H1 (cell line): Measurements from ENCODE around the gene MUC5B. TPM values are rescaled to one million over a fixed set of nuclear protein-coding genes. Genes with fewer than 3 reads are reported as not detected.
A peak's percentile ranks its signal among the peaks of the same experiment; 100 is the strongest.

Source experiments
- CTCF ChIA-PET: fragments of 300-600 bp; sonication (Branson Sonifier 250); formaldehyde crosslinking; loops from one replicate; lab custom pipeline; 2021; ENCODE audit not compliant: partially characterized antibody; lab: Charles Lee
- POLR2A ChIA-PET: fragments of 300-600 bp; sonication (Branson Sonifier 250); formaldehyde crosslinking; loops from one replicate; lab custom pipeline; 2021; ENCODE audit warnings: inconsistent platforms; ENCODE audit not compliant: partially characterized antibody; lab: Charles Lee
- DNase-seq, 2 experiments: peaks; one replicate each; pipeline versions ENCODE4 v3.0.0 to v3.0.0-alpha.2; 2010 to 2022; ENCODE audit warnings: low spot score in 2 of 2, low read depth in 1 of 2, mixed read lengths in 1 of 2
- FAIRE-seq: peaks from 2 replicates; lab custom pipeline; 2011; peaks lifted over from hg19 to GRCh38; lab: Jason Lieb, UNC
- H2AFZ ChIP-seq: 2 replicates; pipeline ENCODE4 v1.8.1; 2012; ENCODE audit warnings: low read length, inconsistent platforms
- H2AK5ac ChIP-seq: 2 replicates; pipeline ENCODE4 v1.6.1; 2013; ENCODE audit warnings: low read depth, low read length
- H2BK120ac ChIP-seq: replicated peaks from 2 replicates; pipeline ENCODE3; 2013; ENCODE audit warnings: low read depth, low read length, inconsistent platforms
- H2BK12ac ChIP-seq: 2 replicates; pipeline ENCODE4 v1.6.1; 2013; ENCODE audit warnings: low read depth, low read length
- H2BK15ac ChIP-seq: 2 replicates; pipeline ENCODE4 v1.6.1; 2013; ENCODE audit warnings: low read length
- H2BK20ac ChIP-seq: 2 replicates; pipeline ENCODE4 v1.6.1; 2013; ENCODE audit warnings: low read length
- H2BK5ac ChIP-seq: 2 replicates; pipeline ENCODE4 v1.6.1; 2013; ENCODE audit warnings: low read depth, low read length
- H3K14ac ChIP-seq: 2 replicates; pipeline ENCODE4 v1.6.1; 2013; ENCODE audit warnings: inconsistent platforms; ENCODE audit not compliant: insufficient read length
- H3K18ac ChIP-seq: 2 replicates; pipeline ENCODE4 v1.6.1; 2013; ENCODE audit warnings: low read length; ENCODE audit errors: extremely low read depth
- H3K23ac ChIP-seq: 2 replicates; pipeline ENCODE4 v1.6.1; 2013; ENCODE audit warnings: inconsistent platforms; ENCODE audit not compliant: insufficient read length
- H3K23me2 ChIP-seq: 2 replicates; pipeline ENCODE4 v1.6.1; 2013; ENCODE audit warnings: low read depth, low read length
- H3K27ac ChIP-seq: 2 replicates; pipeline ENCODE4 v1.6.1; 2011; ENCODE audit warnings: low read depth, low read length, inconsistent platforms
- H3K27me3 ChIP-seq, 4 experiments: replicated peaks in 1 of 4; 1 replicate in 1 of 4; 2 replicates in 3 of 4; pipeline versions ENCODE4 v1.6.1 to v1.8.1; 2011 to 2013; ENCODE audit warnings: low read length in 3 of 4, mild to moderate bottlenecking in 3 of 4, inconsistent platforms in 2 of 4, mixed read lengths in 2 of 4, moderate library complexity in 1 of 4; ENCODE audit not compliant: control insufficient read depth in 3 of 4, insufficient read depth in 3 of 4; ENCODE audit errors: extremely low read depth in 1 of 4
- H3K36me3 ChIP-seq, 4 experiments: 2 replicates each; pipeline versions ENCODE4 v1.6.1 to v1.8.1; 2011 to 2013; ENCODE audit warnings: mild to moderate bottlenecking in 4 of 4, low read length in 3 of 4, moderate library complexity in 2 of 4, control low read depth in 1 of 4, inconsistent platforms in 1 of 4; ENCODE audit not compliant: insufficient read depth in 4 of 4, control insufficient read depth in 2 of 4
- H3K4ac ChIP-seq: replicated peaks from 2 replicates; pipeline ENCODE3; 2013; ENCODE audit warnings: low read length, low read depth, mixed read lengths, inconsistent platforms; ENCODE audit not compliant: insufficient read length
- H3K4me1 ChIP-seq, 4 experiments: replicated peaks in 1 of 4; 1 replicate in 1 of 4; 2 replicates in 3 of 4; pipeline versions ENCODE4 v1.6.1 to v1.8.1; 2011 to 2013; ENCODE audit warnings: low read length in 3 of 4, inconsistent platforms in 2 of 4, mixed read lengths in 1 of 4; ENCODE audit not compliant: insufficient read depth in 4 of 4, control insufficient read depth in 3 of 4
- H3K4me2 ChIP-seq, 2 experiments: 2 replicates each; pipeline versions ENCODE4 v1.6.1 to v1.8.1; 2011 to 2013; ENCODE audit warnings: low read depth in 2 of 2, low read length in 2 of 2, control low read depth in 1 of 2, inconsistent platforms in 1 of 2, mild to moderate bottlenecking in 1 of 2; ENCODE audit not compliant: insufficient read depth in 1 of 2
- H3K4me3 ChIP-seq, 4 experiments: fragments of 200-600, 300-600 bp in 1 of 4; sonication (generic), shearing (Covaris generic), sonication (Bioruptor Twin) in 1 of 4; 2 replicates each; pipeline versions ENCODE4 v1.5.1 to v1.8.1; 2011 to 2016; ENCODE audit warnings: low read length in 4 of 4, low read depth in 3 of 4, control low read depth in 2 of 4, inconsistent platforms in 2 of 4, mild to moderate bottlenecking in 2 of 4, mixed read lengths in 1 of 4, moderate library complexity in 1 of 4; ENCODE audit not compliant: insufficient read depth in 2 of 4; ENCODE audit errors: extremely low read depth in 1 of 4
- H3K56ac ChIP-seq: replicated peaks from 2 replicates; pipeline ENCODE3; 2013; ENCODE audit warnings: low read depth, mild to moderate bottlenecking, mixed read lengths, low read length, inconsistent platforms; ENCODE audit not compliant: insufficient read length
- H3K79me1 ChIP-seq: 2 replicates; pipeline ENCODE4 v1.6.1; 2013; ENCODE audit warnings: low read depth, low read length, control low read depth
- H3K79me2 ChIP-seq, 2 experiments: 2 replicates each; pipeline versions ENCODE4 v1.6.1 to v1.8.1; 2012 to 2013; ENCODE audit warnings: low read length in 2 of 2, mild to moderate bottlenecking in 2 of 2, inconsistent platforms in 1 of 2; ENCODE audit not compliant: insufficient read depth in 2 of 2, control insufficient read depth in 1 of 2
- H3K9ac ChIP-seq, 4 experiments: replicated peaks in 1 of 4; 1 replicate in 1 of 4; 2 replicates in 3 of 4; pipeline versions ENCODE4 v1.6.1 to v1.8.1; 2011 to 2013; ENCODE audit warnings: low read depth in 3 of 4, low read length in 3 of 4, control low read depth in 2 of 4, mild to moderate bottlenecking in 2 of 4, moderate library complexity in 2 of 4, inconsistent platforms in 1 of 4; ENCODE audit errors: extremely low read depth in 1 of 4
- H3K9me3 ChIP-seq, 2 experiments: 2 replicates each; pipeline versions ENCODE4 v1.6.1 to v1.8.1; 2012 to 2013; ENCODE audit warnings: mild to moderate bottlenecking in 2 of 2, moderate library complexity in 2 of 2, control low read depth in 1 of 2, inconsistent platforms in 1 of 2, low read depth in 1 of 2, low read length in 1 of 2, mixed read lengths in 1 of 2; ENCODE audit not compliant: insufficient read depth in 2 of 2
- H4K20me1 ChIP-seq, 2 experiments: replicated peaks in 1 of 2; 2 replicates each; pipeline versions ENCODE3 to v1.8.1; 2011 to 2013; ENCODE audit warnings: inconsistent platforms in 2 of 2, low read length in 2 of 2, mild to moderate bottlenecking in 1 of 2; ENCODE audit not compliant: insufficient read depth in 2 of 2, control insufficient read depth in 1 of 2
- H4K5ac ChIP-seq: 2 replicates; pipeline ENCODE4 v1.6.1; 2013; ENCODE audit warnings: low read length, low read depth, mixed read lengths, inconsistent platforms; ENCODE audit not compliant: insufficient read length
- H4K8ac ChIP-seq: 2 replicates; pipeline ENCODE4 v1.8.0; 2013; ENCODE audit warnings: mild to moderate bottlenecking, moderate library complexity, low read length, inconsistent platforms; ENCODE audit not compliant: insufficient read depth; ENCODE audit errors: extremely low read depth
- H4K91ac ChIP-seq: replicated peaks from 2 replicates; pipeline ENCODE3; 2013; ENCODE audit warnings: low read length, mixed read lengths, inconsistent platforms; ENCODE audit not compliant: insufficient read length
- RAD21 ChIP-seq, 2 experiments: IDR thresholded peaks in 1 of 2; conservative IDR thresholded peaks in 1 of 2; 2 replicates each; pipeline ENCODE4 v1.6.1; 2011; ENCODE audit warnings: low read depth in 2 of 2, low read length in 2 of 2, improper control_type of control experiment in 1 of 2, inconsistent platforms in 1 of 2, mild to moderate bottlenecking in 1 of 2, moderate library complexity in 1 of 2
- ZNF274 ChIP-seq: IDR thresholded peaks from 2 replicates; pipeline ENCODE4 v1.7.0; 2012; ENCODE audit warnings: low read length, borderline replicate concordance; ENCODE audit errors: extremely low read depth
- WGBS, 2 experiments: shearing (Covaris generic) in 1 of 2; methylation state at CpG; one replicate each; pipeline versions ENCODE4 v1.1.6 to v1.1.7; 2013 to 2015; ENCODE audit warnings: low lambda C conversion rate in 2 of 2, mixed read lengths in 2 of 2, inconsistent platforms in 1 of 2, low coverage in 1 of 2, missing lambda C conversion rate in 1 of 2; ENCODE audit not compliant: insufficient replicate concordance in 2 of 2, insufficient coverage in 1 of 2, insufficient read length in 1 of 2; ENCODE audit errors: extremely low coverage in 1 of 2, missing lambda C conversion rate in 1 of 2; 5-methylcytosine and 5-hydroxymethylcytosine counted together
- polyA plus RNA-seq, 7 experiments: library from polyadenylated mRNA; depleted of rRNA in 3 of 7; stranded (reverse) in 5 of 7; unstranded in 2 of 7; fragments of >200 nt in 5 of 7; fragments of 200-250 nt in 2 of 7; gene quantifications; 1 replicate in 5 of 7; 2 replicates in 1 of 7; 4 replicates in 1 of 7; pipeline versions ENCODE4 v1.2.1 to v1.2.3, GENCODE V29; 2011 to 2013; ENCODE audit warnings: missing spikeins in 2 of 7, mixed read lengths in 2 of 7
- total RNA-seq: library from RNA; stranded (reverse); fragmentation: NEBNext Ultra II Directional; extraction: Animal tissue kit (Norgen Biotek cat#: 25700); gene quantifications from 2 replicates; pipeline ENCODE4 v1.2.1, GENCODE V29; 2021
- TF ChIP-seq, protein P1 (sequence below), 3 experiments: IDR thresholded peaks; 1 replicate in 2 of 3; 2 replicates in 1 of 3; pipeline versions ENCODE4 v1.5.1 to v1.6.1; 2011; ENCODE audit warnings: low read length in 3 of 3, mild to moderate bottlenecking in 3 of 3, inconsistent platforms in 2 of 3, low read depth in 1 of 3, moderate library complexity in 1 of 3; ENCODE audit not compliant: insufficient read depth in 1 of 3; ENCODE audit errors: control extremely low read depth in 1 of 3

The MUC5B gene
- total and polyA plus RNA-seq, 2 of the 8 experiments (the other 6 are each of a cell fraction or from before 2014, with no cell fraction given), result 0.02 to 0.03 TPM

GRCh38 chr11:1283091-1283511 lies 60.2 kb downstream of the MUC5B start:
- Histone ChIP-seq H2BK15ac (no peak overlapping the region), H4K20me1 (peaks cover 0 to 16% of the 10 kb centered on the region in 2 experiments), H3K4me3 (no peak overlapping the region), H3K36me3 (peaks cover 3 to 25% (median 10%) of the 10 kb centered on the region in 4 experiments; a peak in 6 of 8 replicates), H4K8ac (no peak overlapping the region), H2BK120ac (no peak overlapping the region), H3K14ac (no peak overlapping the region), H2BK12ac (no peak overlapping the region), H3K79me2 (no peaks in the 10 kb centered on the region), H2AK5ac (no peak overlapping the region), H3K27me3 (no peaks in the 10 kb centered on the region), H3K27ac (no peak overlapping the region), H3K4ac (no peak overlapping the region), H2BK20ac (no peak overlapping the region), H3K18ac (no peak overlapping the region), H3K9ac (no peak overlapping the region), H3K79me1 (peaks cover 6% of the 10 kb centered on the region; the same call in 1 of the 2 replicates), H3K56ac (no peak overlapping the region), H3K4me1 (no peaks in the 10 kb centered on the region; a peak in 1 of 7 replicates), H3K23me2 (no peaks in the 10 kb centered on the region), H4K5ac (no peak overlapping the region), H3K23ac (no peak overlapping the region), H2AFZ (no peak overlapping the region), H3K9me3 (no peaks in the 10 kb centered on the region; a peak in 1 of 4 replicates), H4K91ac (no peak overlapping the region), H2BK5ac (no peak overlapping the region), H3K4me2 (no peak overlapping the region)
- ChIA-PET CTCF (no interaction called here), POLR2A (no interaction called here)
- WGBS, 2 experiments, result 92% methylated on average over 18 of the region's 18 CpGs; no CpG with 5 or more reads in 1 of the 2 experiments
- FAIRE-seq (no peak), DNase-seq (no peak)
- TF ChIP-seq ZNF274, result no peak
- TF ChIP-seq, protein P1, sequence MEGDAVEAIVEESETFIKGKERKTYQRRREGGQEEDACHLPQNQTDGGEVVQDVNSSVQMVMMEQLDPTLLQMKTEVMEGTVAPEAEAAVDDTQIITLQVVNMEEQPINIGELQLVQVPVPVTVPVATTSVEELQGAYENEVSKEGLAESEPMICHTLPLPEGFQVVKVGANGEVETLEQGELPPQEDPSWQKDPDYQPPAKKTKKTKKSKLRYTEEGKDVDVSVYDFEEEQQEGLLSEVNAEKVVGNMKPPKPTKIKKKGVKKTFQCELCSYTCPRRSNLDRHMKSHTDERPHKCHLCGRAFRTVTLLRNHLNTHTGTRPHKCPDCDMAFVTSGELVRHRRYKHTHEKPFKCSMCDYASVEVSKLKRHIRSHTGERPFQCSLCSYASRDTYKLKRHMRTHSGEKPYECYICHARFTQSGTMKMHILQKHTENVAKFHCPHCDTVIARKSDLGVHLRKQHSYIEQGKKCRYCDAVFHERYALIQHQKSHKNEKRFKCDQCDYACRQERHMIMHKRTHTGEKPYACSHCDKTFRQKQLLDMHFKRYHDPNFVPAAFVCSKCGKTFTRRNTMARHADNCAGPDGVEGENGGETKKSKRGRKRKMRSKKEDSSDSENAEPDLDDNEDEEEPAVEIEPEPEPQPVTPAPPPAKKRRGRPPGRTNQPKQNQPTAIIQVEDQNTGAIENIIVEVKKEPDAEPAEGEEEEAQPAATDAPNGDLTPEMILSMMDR (IDR thresholded peaks at IDR 0.05; ENCODE audit: control extremely low read depth in 1 of 3, insufficient read depth in 1 of 3, low read depth in 1 of 3, low read length in 3 of 3), result peak; percentile 6 to 25 (median 13); a peak in 2 of 4 replicates
- 0 out of 4 replicates have a peak, but pooled peaks of 1 of the 2 experiments have one; percentile 13 for TF ChIP-seq RAD21 (IDR thresholded peaks at IDR 0.05 in 1 of 2, conservative IDR thresholded peaks at IDR 0.05 in 1 of 2; ENCODE audit: low read depth in 2 of 2, low read length in 2 of 2)
